HG02943 (cell line): Measurements from ENCODE around the gene GRB10.

Experiments
- ATAC-seq: cut with Tn5 transposase; IDR thresholded peaks from one replicate; pipeline ENCODE4 v1.9.1; 2021; ENCODE audit warnings: mild to moderate bottlenecking, low read depth, moderate library complexity; ENCODE audit not compliant: unreplicated experiment

The GRB10 gene

GRCh38 chr7:50782375-50783208 lies at the start of gene GRB10:
Gene GRB10 (minus strand): TSS chr7:50782896. CDS start chr7:50732322, 50,574 bp downstream.
- ATAC-seq: no peak

- ATAC-seq: no peak
Observed at GRCh38 chr7:50828801-50829200, 46.1 kb upstream of the GRB10 start.

GRCh38 chr7:50828116-50828515 lies 45.4 kb upstream of the GRB10 start:
- ATAC-seq: no peak

- ATAC-seq: no peak
Observed at GRCh38 chr7:50827281-50827680, 44.6 kb upstream of the GRB10 start.

- ATAC-seq: no peak
Observed at GRCh38 chr7:50826371-50827172, 43.9 kb upstream of the GRB10 start.

GRCh38 chr7:50825465-50825864 lies 42.8 kb upstream of the GRB10 start:
- ATAC-seq: no peak

- no peak for ATAC-seq
Observed at GRCh38 chr7:50824882-50825281, 42.2 kb upstream of the GRB10 start.

GRCh38 chr7:50822706-50823105 lies 40.0 kb upstream of the GRB10 start:
- ATAC-seq: no peak

GRCh38 chr7:50822110-50822509 lies 39.4 kb upstream of the GRB10 start:
- no peak for ATAC-seq

GRCh38 chr7:50821457-50822008 lies 38.8 kb upstream of the GRB10 start:
- no peak for ATAC-seq

GRCh38 chr7:50818324-50818723 lies 35.6 kb upstream of the GRB10 start:
- ATAC-seq: no peak

- no peak for ATAC-seq
Observed at GRCh38 chr7:50817561-50817960, 34.9 kb upstream of the GRB10 start.

GRCh38 chr7:50815138-50815537 lies 32.4 kb upstream of the GRB10 start:
- no peak for ATAC-seq

GRCh38 chr7:50814166-50814565 lies 31.5 kb upstream of the GRB10 start:
- no peak for ATAC-seq

- no peak for ATAC-seq
Observed at GRCh38 chr7:50812841-50813475, 30.3 kb upstream of the GRB10 start.

GRCh38 chr7:50812094-50812493 lies 29.4 kb upstream of the GRB10 start:
- ATAC-seq: no peak

- ATAC-seq: no peak
Observed at GRCh38 chr7:50808282-50808888, 25.7 kb upstream of the GRB10 start.

GRCh38 chr7:50807026-50807730 lies 24.5 kb upstream of the GRB10 start:
- no peak for ATAC-seq

GRCh38 chr7:50806143-50806542 lies 23.4 kb upstream of the GRB10 start:
- ATAC-seq: no peak
